GM19238 (cell line): ENCODE measurements around the gene CLPTM1L.
"Not testable (repeated sequence)": the region's sequence is repeated elsewhere in the genome, so short reads cannot be mapped to it uniquely, and the experiment has no call there.

Experiments
- DNase-seq: peaks from one replicate; pipeline ENCODE4 v3.0.0; 2011; ENCODE audit warnings: low spot score; ENCODE audit not compliant: insufficient read length

The CLPTM1L gene

DNA sequence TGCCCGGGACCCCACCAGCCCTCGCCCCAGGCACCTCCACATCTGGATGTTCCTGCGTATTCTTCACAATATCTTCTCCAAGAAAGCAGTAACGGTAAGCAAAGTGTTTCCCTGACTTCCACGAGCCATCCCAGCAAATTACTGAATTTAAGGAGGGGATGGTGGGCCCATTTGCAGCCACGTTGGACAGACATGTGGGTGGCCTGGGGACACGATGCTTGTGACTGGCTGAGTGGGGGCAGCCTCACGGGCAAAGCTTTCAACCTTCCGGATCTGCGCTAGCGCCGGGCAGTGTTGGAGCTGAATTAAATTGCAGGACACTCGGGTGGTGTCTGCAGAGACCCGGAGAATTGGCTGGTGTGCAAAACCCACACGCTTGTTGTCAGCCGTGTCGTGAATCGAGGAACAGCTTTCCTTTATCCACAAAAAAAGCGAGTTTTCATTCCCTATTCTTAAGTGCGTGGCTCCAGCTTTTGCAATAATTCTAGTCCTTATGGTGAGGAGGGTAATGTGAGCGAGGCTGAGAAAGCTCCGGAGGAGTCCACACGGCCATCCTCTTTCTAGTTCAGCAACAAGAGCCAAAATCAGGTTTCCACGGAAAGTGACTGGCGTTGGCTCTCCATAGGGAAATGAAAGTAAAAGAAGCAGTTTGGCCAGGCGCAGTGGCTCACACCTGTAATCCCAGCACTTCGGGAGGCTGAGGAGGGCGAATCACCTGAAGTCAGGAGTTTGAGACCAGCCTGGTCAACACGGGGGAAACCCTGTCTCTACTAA is 17.5 kb upstream of the CLPTM1L start:
- no peak for DNase-seq

DNA sequence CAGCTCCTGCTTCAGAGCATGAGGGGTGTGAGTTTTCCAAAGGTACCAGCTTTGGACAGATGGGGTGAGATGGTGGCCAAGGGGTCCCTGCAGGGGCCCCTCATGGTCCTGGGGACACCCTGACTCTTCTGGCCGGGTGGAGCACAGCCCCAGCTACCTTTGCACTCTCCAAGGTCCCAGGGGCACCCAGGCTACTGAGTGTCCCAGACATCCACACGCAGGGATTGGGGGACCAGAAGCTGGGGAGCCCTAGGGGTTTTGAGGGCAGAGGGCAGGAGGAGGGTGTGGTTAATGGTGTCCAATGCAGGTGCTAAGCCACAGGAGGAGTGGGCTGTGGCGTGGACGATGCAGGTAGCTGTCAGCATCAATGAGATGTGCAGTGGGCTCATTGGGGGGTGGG is 16.0 kb upstream of the CLPTM1L start:
- no peak for DNase-seq

DNA sequence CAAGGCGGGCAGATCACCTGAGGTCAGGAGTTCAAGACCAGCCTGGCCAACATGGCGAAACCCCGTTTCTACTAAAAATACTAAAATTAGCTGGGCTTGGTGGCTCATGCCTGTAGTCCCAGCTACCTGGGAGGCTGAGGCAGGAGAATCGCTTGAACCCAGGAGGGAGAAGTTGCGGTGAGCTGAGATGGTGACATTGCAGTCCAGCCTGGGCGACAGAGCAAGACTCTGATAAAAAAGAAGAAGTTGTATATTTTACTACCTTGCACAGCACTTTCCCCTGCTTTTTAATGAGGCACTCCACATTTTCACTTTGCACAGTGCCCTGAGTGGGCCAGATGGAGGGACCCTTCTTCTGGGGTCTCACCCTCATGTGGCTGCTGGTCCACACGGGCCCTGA is 15.5 kb upstream of the CLPTM1L start:
- not testable (repeated sequence) for DNase-seq

DNA sequence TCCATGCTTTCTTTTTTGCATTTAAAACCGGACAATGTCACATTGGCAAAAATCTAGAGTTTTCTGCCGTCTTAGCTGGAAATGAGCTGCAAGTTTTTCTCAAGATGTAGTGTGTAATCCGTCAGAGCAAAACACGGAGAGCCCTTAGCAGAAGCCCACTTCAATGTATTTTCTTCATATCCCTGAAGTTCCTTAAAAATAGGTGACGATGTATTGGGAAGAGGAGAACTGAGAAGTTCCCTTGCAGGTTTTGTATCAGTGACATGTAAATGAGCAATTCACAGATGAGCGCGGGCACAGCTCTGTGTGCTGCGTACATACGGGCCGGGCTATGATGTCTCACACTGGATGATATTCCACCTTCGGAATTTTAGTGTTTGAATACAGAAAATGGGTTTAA is 14.8 kb upstream of the CLPTM1L start:
- DNase-seq = no peak

DNA sequence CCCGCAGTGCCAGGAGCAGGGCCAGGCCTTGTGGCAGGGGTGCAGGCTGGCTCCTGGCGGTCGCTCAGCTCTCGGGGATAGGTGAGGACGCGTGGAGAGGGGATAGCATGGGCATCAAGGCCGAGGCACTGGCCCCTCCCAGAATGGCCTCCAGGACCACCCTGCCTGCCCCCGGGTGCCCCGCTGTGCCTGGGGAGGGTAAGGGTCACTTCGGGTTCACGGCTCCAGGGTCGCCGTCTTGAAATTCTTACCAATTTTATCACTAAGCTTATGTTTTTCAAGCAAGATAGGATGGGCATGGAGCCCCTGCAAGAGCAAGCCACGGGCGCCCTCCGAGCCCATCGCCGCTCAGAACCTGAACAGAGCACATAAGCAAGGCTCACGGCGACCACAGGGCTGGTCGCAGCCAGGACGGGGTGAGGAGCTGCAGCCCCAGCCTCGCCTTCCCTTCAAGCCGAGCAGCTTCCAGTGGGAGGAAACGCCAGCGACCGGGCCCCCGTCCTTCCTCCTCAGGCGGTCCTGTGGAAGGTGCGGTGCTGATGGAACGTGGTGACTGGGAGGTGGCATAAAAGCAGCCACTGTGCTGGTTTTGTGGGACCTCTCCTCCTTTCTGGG is 14.2 kb upstream of the CLPTM1L start:
- no peak for DNase-seq

DNA sequence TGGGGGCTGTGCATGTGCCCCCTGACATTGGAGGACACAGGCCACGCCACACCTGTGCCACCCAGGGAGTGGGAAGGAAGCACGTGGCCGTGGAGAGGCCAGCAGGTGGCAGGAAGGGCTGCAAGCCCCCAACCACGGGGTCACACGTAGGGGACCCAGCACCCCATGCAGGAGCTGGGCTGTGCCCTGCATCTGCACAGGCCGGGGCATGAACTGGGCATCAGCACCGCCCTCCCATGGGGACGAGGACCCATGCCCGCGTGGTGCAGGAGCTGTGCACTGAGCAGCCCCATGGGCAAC is 13.8 kb upstream of the CLPTM1L start:
- DNase-seq = no peak

DNA sequence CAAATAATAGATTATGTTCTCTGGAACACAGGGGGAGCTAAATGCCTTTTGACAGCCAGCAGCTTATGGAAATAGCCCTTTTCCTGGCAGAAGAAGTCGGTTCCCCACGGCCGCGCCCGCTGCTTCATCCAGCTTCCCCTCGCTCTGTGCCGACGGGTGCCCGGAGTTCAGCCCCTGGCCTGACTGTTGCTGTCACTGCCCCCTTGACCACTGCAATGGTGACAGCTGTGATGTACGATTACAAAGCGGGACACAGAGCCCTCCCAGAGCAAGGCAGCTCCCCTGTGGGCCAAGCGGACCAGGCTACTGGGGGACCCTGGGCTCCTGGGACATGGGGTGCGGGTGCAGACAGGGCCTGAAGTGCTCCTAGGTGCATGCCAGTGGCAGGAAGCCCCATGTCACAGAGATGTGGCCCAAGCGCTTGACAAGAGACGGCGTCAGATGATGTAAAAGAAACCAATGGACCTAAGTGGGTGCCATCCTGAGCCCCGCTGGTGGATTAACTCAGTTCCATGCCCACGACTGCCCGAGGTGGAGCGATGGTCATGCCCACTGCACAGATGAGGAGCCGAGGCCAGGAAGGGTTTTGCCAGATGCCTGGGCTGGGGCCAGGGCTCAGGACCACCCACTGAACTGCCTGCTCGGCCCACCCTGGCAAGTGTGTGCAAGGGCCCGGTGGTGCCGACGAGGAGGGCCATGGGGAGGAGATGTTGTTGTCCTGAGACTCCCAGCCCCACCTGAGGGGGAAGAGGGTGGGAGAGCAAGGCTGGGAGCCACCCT is 13.2 kb upstream of the CLPTM1L start:
- DNase-seq = no peak

DNA sequence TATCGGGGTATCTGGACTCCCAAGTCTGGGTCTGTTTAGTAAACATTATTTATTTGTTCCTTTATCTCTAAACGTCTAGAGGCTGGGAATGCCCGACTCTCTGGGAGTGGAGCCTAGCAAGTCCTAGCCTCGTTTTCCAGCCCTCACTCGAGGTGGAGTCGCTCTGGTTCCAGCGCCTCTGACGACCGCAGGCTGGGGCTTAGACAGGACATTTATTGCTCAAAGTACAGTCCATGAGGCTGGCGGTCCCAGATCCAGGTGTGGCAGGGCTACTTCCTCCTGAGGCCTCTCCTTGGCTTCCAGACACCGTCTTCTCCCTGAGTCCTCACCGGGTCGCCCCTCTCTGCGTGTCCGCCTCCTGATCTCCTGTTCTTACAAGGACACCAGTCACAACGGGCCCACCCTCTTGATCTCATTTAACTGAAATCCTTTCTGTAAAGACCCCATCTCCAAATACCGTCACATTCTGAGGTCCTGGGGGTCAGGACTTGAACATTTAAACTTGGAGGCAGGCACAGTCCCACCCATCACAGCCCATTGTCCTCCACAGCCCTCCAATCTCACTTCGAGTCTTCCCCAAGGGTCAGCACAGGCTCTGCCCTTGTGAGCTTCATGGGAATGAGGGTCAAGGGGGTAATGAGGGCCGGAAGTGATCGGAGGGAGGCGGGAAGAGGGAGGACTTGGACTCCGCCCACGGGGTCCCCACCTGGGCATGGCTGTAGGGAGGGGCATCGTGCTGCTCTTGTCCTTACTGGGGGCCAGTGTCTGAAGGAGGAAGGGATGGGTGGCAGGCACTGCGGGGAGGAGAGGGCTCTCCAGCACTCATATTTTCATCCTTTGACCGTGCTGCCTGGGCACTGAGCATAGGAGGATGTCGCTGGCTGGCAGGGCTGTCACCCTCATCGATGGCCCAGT is 12.2 kb upstream of the CLPTM1L start:
- no peak for DNase-seq

DNA sequence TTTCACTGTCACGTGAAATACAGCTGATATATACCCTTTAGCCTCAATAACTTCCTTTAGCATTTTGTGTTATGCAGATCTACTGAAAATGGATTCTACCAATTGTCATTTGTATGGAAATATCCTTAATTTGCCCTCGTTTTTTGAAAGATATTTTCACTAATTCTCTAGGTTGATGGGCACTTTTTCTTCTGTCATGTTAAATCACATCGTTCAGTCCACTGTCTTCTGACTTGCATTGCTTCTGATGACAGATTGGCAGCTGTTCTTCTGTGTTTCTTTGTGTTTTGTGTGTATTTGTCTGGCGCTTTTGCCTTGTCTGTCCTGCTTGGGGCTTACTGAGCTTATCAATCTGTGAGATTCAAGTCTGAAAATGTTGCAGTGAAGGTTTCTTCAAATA is 9.7 kb upstream of the CLPTM1L start:
- DNase-seq = no peak

DNA sequence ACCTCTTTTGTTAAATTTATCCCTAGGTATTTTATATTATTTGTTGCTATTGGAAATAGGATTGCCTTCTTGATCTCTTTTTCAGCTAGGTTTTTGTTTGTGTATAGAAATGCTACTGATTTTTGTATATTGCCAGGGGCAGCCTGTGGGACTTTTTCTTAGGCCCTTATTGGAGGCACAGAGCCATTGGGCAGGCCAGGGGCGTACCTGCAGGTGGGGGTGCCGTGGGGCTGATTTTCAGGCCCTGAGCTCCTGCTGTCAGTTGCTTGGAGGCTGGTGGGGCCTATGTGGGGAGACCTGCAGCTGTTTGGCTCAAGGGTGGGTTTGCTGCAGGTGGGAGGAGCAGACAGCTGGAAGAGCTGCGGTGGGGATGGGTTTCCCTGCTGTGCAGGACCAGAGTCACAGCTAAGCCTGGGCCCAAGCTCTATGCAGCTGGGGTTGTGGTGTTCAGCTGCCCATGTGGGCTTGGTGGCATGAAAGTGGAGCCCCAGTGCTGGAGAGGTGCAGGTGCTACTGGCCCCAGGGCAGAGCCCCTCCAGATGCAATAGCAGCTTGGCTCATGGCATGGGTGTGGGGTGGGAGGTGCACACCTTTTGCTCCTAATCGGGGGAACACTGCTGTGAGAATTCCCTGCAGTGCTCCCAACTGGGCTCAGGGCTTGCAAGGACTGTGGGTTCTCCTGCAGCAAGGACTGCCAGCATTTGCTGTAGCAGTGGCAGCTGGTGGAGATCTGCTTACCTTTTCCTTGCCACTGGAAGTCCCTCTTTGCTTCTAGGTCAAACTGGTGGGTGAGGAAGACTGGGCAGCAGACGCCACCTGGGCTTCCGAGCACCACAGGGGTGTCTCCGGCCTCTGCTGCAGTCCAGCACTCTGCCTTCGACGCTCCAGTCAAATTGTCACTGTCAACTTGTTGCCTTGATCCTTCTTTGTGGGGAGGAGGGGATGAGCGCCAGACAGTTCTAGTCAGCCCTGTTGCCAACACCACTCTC is 7.6 kb upstream of the CLPTM1L start:
- no peak for DNase-seq

DNA sequence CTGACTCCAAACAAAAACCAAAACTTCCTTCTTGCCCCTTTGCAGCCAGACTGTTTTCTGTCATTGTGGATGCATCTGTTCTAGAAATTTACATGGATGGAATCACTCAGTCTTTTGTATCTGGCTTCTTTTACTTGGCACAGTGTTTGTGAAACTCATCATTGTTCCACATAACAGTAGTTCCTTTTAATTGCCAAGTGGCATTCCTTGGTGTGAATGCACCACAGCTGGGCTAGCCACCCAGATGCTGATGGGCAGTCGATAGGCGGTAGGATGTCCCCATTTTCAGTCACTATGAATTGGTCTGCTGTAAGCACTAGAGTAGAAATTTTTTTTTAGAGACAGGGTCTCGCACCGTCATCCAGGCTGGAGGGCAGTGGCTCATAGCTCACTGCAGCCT is 6.3 kb upstream of the CLPTM1L start:
- DNase-seq = no peak

DNA sequence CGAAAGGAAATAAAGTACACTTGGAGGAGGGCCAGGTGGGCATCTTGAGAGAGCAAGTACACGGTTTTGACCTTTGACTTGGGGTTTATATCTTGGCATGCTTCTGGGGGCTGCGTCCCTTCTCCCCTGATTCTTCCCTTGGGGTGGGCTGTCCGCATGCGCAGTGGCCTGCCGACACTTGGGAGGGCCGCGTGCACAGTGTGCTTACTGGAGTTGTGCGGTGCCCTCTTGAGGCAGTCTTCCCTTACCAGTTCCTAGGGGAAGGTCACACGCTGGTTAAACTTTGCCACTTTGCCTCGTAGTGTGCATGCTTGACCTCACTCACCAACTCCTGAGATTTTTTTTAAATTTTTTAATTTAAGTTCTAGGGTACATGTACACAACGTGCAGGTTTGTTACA is 4.3 kb upstream of the CLPTM1L start:
- no peak for DNase-seq

DNA sequence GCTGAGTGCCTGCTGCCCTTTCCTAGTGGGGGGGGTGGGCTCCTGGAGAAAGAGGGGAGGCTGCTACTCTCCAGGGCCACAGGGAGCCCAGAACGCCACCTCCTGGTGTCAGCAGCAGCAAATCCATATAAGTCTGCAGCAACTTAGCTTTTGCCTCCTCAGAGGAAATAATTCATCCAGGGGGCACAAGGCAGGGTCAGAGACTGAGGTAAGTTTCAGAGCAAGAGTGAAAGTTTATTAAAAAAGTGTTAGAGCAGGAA is 4.0 kb upstream of the CLPTM1L start:
- DNase-seq = no peak

DNA sequence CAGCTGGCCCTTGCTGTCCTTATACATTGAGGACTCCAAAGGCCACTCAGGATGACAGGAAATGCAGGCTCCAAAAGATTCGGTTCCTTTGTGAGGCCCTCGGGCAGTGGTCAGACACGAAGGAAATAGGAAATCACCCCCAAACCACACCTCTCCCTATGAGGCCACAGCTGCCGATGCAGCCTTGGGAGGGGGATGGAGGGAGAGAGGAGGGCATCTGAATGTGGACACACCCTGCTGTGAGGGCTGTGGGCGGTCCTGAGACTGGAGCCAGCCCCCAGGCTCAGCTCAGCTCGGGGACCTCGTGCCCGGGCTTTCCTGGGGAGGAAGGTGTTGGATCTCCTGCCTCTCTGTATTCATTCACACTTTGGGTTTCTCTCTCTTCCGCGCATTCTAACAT is 2.7 kb upstream of the CLPTM1L start:
- no peak for DNase-seq

DNA sequence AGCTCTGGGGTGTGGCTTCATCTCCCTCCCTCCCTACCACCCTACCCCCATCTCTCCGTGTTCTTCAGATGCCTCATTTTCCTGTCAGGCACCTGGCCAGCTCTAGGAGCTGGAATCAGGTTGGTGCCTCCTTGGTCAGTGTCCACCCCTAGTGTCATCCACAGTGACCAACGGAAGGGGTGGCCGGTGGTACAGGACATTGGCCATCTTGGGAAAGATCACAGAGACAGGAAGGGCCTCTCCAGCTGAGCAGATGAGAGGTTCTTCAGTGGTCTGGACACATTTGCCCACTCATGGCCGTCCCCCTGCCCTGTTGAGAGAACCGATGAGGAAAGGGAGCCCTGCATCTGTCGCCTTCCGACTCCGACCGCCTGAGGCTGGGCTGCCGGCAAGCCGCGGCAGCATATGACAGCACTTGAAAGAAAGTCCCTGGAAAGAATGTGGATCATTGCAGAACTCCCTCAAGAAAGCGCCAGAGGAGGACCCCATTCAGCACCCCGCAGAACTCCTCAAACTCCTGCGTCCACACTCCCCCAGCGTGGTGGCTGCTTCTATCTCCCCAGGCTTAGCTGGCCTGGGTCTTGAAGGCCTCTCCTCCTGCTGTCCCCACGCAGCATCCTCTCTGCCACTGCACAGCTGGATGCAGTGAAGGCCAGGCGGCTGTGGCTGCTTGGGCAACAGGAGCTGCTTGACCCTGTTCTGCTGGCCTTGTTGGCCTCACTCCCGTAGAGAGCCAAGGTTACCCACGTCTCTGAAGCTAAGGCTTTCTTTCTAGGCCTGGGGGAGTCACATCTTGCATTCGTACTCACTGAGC is 1.9 kb upstream of the CLPTM1L start:
- no peak for DNase-seq

DNA sequence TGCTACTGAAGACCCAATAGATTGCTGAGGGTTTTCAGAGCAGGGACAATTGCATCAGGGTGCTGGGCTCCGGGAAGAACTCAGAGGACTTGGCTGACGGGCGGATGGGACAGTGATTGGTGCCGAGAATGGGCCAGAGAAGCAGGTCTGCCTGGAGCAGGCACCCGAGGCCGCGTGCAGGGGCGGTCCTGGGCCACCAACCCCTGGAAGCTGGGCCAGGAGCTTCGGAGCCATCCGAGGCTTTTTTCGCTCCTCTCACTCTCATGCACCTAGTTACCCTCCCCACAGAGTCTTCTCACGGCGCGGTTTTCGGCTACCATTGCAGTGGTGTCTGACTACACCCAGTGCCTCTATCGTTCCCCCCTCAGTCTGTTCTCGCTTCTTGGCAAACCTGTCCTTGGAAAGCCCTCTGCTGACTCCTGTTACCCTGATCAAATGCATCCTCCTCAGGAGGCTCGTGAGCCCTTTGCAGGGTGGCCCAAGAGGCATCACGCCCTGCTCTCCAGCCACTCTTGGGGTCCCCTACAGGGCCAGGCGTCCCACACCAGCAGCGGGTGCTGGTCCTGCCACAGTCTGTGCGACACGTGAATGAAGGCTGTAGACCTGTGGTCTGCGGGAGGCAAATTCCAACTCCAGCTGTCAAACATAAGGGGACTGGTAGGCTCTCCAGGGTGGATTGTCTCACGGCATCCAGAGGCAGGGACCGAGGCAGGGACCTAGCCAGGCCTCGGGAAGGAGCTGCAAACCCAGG is 1.2 kb upstream of the CLPTM1L start:
- DNase-seq = no peak

DNA sequence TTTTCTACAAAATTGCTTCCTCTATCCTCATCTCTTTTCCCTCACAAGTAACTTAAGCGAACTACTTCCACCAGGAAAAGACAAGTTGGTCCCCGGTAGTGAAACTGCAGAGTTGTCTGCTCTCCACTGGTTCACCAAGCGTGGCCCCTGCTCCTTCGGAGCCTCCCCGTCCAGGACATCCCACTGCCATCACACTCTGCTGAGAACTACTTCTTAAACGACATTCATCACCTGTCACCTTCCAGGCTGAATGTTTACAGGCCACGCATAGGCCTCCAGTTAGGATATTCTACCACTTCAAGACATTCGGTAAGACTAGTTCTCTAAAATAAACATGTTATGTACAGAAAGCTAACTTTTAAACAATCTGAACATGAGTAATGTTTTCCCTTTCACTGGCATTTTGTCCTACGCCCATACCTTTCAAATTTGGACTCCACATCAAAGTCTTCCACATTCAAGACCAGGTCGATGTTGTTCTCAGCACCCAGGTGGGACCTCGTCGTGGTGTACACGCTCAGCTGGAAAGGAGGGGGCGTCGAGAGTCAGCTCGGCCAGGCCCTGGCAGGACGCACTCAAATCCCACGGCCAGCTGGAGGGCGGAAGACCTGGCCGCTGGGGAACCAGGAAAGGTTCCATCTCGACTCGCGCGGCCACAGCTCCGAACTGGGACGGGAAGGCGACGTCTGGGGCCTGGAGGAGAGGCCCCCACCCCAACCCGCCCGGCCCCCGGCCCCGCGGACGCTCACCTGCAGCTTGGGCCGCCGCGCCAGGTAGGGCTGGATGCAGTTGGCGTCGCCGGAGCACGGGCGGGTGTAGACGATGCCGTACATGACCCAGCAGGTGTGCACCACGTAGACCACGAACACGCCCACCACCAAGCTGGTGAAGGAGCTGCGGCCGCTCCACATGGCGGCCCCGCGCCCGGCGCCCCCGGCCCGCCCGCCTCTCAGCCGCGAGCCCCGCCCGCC is 683 bp downstream of the CLPTM1L start:
- DNase-seq = peak; percentile 30

DNA sequence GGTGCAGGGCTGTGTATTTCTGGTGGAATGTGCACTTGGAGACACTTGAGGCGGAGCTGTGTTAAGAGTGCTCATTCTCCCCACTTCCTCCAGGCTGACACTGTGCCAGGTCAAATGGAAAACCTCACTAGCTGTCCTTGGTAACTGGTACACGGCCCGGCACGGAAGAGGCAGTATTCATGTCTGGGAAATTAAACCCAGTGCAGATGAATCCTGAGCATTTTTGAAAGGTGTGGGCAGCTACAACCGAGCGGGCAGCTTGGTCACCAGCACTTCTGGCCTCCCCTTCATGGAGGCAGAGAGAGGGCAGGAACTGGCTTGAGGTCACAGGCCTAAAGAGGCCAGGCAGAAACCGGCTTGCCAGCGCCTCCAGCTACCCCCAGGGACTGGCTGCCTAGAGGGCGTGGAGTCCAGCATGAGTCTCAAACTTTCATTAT is 1.6 kb downstream of the CLPTM1L start:
- no peak for DNase-seq
